Measurements from ENCODE around the gene DPH7.
"Not testable (repeated sequence)": the region's sequence is repeated elsewhere in the genome, so short reads cannot be mapped to it uniquely, and the experiment has no call there.

DPH7 gene

DNA sequence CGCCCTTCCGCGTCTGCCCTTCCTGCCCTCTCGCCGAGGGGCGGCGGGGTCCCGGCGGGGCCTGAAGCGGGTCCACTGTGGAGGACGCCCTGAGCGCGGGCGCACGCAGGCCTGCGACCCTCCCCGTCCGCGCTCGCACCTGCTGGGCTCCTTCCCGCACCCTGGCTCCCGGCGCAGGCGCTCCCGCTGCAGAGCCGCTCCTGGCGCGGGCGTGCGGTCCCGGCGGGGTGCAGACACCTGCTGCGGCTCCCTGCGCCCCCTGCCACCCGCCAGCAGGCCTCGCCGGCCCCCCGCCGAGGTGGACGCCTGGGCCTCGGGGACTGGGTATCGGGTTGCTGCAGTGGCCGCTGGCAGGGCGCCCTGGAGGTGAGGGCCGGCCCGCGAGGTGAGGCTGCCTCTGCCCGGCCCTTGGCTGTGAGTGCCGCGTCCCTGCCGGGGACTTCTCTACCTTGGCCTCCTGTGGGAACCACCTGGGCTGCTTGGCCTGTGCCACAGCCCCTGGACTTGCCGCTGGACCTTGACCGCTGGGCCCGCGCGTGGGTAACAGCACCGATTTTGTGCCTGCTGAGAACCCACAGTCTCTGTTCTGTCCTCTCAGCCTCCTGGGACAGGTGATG, 27.4 kb upstream of the DPH7 start:
- DNase-seq = no peak

DNA sequence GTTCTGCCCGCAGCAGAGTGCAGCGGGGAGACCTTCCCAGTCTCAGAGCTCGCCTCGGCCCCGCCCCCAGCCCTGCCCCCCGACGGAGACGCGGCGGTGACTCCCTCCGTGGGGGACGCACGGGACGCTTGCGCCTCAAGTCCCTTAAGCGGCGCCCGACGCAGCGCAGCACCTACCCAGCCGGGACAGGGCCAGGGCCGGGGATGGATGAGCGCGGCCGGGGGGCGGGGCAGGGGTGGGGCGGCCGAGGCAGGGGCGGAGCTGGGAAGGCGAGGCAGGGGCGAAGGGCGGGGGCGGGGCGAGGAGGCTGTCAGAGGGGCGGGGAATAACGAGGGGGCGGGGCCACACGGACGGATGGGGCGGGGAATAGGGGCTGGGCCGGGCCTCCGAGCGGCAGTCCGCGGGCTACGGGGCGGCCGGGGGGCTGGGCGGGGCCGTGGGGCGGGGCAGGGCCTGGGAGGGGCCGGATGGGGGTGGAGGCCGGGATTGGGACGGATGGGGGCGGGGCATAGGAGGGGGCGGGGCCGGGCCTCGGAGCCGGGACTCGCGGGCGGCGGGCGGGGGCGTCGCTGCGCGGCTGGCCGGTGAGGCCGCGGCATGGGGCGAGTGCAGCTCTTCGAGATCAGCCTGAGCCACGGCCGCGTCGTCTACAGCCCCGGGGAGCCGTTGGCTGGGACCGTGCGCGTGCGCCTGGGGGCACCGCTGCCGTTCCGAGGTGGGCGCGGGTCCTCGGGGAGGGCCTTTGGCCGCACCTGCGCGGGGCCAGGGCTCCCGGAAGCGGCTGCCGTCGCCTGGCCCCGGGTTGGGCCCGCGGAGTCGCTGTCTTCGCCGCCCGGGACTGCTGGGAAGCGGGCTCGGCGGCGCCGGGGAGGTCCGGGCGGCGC, 26.6 kb upstream of the DPH7 start, which contains the start of gene ARRDC1:
ARRDC1 (plus strand) TSS at position 566 of the 884 bp plus-strand sequence; CDS start at position 598, 32 bp downstream.
- peak; percentile 87 for DNase-seq

DNA sequence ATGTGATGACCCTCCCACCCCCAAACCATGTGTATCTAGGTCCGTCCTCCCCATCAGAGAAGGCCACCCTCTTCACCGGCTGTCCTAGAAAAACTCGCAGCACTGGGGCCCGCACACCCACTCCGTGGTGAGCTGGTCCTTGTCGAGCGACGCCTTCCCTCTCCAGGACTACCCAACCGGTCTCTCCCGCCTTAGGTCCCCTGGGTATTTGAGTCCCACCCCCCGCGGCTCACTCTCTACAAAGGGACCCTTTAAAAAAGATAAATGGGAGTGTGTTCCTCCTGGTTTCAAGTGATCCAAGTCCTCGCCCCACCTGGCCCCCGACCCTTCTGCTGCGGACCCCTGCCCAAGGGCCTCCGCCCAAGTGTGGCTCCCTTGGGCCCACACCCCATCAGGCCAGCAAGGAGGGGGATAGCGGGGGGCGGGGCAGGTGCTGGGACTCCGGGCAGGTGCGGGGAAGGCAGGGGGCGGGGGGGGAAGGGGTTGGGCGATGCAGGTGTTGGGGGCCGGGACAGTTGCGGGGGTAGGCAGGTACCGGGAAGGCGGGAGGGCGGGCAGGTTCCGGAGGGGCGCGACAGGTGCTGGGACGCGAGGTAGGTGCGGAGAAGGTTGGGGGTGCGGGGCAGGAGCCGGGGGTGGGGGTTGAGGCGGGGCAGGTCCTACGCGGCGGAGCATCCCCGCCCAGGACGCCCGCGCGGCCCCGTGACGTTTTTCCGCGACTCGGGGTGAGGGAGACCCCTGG, 25.8 kb upstream of the DPH7 start:
- no peak for DNase-seq

DNA sequence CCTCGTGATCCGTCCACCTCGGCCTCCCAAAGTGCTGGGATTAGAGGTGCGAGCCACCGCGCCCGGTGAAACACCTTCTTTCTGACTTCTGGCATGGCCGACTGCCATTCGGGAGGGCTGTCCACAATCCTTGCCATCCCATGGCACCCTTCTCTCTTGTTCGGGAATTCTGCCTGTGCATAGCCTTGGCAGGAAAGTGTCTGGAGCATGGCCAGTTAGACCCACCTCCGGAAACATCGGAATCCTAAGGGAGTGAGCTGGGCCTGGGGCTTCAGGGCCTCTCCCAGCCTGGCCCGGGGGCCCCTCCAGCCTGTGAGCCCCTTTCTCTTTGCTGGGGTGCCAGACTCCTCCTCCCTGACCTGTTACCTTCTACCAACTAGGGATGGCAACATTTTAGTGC, 25.2 kb upstream of the DPH7 start:
- DNase-seq = no peak

DNA sequence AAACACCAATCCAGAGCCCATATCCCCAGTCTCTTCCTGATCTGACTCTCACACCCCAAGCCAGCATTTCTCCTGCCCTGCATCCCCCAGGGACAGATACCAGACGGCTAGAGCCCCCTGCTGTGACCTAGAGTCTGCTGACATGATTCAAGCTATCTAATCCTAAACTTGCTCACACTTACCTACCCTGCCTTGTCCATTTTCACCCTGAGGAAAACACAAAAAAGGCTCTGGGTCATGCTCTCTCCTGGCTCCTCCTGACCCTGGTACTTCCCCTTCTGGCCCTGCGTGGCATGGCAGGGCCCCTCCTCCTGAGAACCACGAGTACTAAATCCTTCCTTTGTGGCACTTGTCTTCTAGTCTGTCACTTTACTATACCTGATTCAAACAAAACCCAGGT, 23.9 kb upstream of the DPH7 start:
- DNase-seq = no peak

DNA sequence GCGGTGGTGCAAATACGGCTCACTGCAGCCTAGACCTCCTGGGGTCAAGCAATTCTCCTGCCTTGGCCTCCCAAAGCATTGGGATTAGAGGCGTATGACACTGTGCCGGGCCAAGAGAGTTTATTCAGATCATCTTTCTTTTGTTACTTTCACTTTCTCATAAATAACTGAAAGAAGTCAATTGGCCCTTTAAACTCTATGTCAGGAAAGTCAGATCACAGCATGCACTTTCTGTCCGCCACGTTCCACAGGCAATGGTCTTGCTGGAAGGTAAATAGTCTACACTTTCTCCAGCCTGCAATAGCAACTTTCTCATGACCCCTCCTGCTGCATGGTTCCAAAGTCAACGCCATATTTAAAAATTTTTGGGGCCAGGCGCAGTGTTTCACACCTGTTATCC, 20.2 kb upstream of the DPH7 start:
- no peak for DNase-seq

DNA sequence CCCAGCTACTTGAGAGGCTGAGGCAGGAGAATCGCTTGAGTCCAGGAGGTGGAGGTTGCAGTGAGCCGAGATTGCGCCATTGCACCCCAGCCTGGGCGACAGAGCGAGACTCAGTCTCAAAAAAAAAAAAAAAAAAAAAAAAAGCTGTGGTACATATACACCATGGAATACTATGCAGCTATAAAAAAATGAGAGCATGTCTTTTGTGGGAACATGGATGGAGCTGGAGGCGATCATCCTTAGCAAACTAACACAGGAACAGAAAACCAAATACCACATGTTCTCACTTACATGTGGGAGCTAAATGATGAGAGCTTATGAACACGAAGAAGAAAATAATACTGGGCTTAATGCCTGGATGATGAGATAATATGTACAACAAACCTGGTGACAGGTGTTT, 17.9 kb upstream of the DPH7 start:
- not testable (repeated sequence) for DNase-seq

DNA sequence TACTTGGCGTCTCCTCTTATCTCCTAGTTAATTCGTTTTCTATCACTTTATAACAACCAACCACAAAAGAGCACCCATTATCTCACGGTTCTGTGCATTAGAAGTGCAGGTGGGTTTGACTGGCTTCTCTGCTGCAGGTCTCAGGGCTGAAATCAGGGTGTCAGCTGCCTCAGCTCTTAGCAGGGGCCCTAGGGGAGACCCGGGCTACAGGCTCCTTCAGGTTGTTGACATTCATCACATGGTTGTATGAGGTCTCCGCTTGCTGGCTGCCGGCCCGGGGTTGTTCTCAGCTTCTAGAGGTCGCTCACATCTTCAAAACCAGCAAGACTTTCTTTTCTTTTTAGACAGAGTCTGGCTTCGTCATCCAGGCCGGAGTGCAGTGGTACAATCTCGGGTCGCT, 14.5 kb upstream of the DPH7 start:
- no peak for DNase-seq

DNA sequence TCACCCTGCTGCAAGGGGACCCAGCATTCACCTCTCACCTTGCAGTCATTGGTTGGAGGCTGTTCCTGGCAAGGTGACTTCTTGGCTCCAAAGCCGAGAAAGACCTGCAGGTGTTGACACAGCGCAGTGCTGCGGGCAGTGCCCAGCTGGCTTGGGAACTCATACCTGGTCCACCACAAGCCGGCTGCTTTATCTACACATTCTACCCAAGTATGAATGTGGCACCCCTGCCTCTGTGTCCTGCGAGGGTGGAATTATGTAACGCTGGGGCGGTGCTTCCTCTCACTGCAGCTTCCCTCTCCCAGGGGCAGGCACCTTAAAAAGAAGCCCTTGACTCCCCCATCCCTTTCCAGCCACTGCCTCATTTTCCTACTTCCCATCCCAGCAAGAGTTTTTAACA, 14.0 kb upstream of the DPH7 start:
- DNase-seq = peak; percentile 49

DNA sequence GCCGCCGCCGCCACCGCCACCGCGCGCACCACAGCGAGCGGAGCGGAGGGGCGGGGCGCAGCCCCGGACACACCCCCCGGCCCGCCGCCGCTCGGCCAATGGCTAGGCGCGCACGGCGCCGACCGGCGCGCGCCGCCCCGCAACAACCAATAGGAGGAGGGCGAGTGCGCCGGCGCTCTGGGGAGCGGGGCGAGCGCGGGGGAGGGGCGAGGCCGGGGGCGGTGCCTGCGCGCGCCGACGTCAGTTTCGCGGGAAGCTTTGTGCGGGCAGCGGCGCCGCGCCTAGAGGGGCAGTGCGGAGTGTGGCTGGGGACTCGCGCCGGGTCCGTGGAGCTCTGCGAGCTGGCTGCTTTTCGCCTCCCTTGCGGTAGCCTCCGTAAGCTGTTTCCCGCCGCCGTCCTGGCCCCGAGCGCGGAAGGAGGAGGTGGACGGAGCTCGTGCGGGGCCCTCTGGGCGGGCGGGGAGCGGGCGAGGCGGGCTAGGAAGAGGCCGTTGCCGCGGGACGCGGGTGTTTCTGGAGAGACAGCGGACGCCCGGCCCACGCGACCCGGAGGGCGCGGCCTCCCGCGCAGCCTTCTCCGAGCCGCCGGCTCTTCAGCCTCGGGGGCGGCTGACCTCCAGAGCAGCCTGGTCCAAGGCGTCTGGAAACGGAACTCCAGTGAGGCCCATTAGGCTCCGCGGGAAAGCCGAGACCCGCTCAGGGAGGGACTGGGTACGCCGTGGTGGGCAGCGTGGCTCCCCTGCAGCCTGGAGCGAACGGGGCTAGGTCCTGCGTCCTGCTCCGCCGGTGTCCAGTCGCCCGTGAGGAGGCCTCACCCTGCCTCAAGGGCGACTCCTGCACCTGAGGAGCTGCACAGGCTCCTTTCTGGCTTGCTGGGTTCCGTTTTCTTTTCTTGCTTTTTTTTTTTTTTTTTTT, 12.0 kb upstream of the DPH7 start, which contains the start of gene ZMYND19:
ZMYND19 (minus strand) TSS at position 44 of the 915 bp plus-strand sequence. CDS start 249 bp downstream, outside the sequence.
- DNase-seq = peak; percentile 82

DNA sequence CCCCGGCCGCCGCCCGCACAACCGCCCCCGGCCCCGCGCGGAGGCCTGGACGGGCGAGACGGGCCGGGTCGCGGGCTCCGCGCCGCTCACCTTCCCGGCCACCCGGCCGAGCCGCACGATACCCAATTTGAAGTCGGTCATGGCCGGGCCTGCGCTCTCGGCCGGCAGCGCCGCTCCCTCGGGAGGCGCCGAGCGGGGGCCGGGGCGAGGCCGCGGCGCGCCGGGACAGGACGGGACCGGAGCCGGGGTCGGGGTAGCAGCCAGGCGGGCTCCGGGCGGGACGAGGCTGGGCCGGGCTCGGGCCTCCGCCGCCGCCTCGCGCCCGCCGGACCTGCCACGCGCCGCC, 11.4 kb upstream of the DPH7 start:
- DNase-seq = no peak

DNA sequence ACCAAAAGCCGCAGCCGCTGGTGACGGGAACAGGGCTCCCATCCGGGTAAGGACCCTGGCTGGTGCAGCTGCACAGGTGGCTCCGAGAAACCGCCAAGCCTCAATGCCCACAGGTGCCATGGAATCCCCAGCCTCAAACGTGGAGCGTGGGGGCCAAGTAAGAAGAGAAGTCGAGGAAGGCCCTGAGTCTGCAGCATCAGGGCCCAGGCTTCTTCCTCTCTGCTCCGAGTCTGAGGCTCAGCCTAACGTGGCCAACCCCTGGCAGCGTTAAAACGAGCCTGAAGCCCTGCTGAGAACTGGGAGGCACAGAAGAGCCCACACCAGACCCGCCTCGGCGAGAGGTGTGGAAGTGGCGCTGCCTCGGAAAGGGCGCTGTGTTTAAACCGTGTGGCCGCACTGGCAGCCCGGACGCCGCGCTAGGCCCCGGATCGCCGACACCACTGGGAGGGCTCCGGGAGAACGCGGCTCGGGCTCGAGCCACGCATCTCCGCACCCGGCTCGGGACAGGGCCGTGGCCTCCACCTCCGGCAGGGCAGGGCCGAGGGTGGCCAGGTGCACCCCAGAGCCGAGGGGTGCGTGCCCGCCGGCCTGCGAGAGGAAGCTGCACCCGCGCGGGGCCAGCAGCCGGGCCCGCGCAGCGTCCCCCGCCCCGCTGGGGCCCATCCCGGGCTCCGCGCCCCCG, 10.9 kb upstream of the DPH7 start:
- no peak for DNase-seq

DNA sequence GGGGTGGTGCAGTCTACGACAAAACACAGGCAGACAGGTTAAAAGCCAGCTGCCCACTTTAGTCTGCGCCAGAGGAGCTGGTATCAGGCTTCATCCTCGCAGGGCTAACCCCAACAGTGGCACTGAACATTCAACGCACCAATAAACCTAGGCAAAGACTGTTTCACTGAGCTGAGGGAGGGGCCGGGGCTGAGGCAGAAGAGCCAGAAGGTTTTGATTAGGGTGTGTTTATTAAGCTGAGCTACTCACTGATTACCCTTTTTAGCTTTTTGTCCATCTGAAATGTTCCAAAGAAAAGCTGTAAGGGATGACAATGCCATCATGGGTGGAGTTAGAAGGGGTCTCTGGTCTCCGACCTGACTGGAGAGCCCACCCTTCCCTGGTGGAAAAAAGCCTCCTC, 10.2 kb upstream of the DPH7 start:
- DNase-seq = no peak

DNA sequence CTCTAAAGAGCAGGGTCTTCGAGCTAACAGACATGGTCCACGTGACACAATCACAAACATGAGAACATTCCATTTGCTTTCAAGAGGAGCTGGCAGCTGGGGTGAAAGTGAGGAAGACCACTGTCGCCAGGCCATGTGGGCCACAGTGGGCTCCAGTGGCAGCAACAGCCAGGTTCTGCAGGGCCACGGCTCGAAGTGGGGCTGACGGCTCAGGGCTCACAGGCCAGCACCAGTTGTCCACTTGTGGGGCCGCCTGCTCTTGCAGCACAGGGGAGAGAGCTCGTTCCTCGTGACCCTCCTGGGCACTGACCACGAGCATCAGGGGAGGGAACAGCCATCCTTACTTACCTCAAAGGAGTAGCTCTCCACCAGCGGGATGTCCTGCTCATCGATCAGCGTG, 9.6 kb upstream of the DPH7 start:
- DNase-seq = no peak

DNA sequence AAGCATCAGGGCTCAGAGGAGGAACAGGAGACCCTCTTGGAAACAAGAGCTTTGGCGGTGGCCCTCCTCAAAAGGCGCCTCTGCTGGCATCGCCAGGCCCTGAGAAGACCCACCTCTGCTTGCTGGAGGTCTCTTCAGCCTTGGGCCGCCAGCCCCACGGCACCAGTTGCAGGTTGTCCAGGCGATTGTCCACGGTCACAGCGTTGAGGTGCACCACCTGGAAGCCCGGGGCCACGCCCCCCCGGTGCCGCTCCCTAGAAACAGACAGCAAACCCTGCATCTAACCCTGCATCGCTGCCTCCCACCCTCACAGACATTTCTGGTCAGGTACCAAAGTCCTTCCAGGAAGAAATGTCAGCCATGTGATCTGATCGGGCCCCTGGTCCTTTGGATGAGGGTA, 8.1 kb upstream of the DPH7 start:
- DNase-seq = no peak

DNA sequence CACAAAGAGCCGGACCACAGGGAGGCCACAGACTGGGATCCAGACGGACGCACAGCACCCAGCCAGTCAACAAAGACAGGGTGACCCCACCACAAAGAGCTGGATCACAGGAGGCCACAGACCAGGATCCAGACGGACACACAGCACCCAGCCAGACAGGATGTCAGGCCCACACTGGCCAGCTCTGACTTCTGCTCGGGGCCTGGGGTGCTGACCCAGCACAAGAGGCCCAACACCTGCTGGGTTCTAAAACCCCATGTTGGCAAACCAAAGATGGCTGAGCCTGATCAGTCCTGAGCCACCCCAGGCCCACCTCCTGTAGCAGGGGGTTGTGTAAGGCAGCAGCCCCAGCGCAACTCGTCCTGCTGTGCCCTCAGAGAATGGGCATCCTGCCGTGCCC, 5.2 kb upstream of the DPH7 start:
- no peak for DNase-seq

DNA sequence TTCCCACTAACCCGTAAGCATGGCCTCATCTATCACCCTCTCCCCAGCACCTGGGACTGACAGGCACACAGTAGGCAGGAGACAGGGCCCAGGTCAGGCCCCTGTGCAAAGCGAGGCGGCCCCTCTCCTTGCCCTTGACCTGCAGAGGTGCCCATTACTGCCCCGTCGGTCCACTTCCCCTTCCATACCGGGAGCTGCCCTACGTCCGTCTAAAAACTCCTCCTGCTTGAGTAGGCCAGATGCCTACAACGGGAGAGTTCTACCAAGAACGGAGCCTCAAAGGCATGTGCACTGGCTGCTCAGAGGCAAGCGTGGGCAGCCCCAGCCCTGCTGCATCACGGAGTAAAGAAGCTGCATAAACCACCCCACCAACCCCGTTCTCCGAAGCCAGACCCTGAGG, 4.6 kb upstream of the DPH7 start:
- DNase-seq = no peak

DNA sequence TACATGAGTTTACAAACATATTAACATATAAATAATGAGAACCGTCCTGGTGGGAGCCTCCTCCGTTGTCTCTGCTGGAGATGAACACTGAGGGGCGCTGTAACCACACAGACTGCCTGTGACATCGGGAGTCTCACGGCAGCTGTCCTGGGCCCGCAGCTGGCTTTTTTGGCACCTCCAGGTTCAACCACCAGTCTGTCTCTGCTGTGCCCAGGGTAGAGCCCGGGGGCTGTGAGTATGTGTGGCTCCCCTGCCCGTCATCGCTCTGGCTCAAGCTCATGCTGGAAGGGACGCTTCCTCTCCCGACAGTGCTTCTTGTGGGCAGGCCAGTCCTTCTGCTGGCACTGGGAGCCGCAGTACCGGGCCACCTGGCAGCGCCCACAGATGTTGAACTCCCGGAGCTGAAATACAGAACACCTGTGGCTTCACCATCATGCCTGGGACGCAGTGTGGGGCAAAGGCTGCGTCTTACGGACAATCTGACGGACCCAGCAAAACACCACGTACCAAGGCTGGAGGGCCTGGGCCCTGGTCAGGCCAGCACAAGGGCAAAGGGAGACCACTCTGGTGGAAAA, 3.6 kb upstream of the DPH7 start:
- no peak for DNase-seq

DNA sequence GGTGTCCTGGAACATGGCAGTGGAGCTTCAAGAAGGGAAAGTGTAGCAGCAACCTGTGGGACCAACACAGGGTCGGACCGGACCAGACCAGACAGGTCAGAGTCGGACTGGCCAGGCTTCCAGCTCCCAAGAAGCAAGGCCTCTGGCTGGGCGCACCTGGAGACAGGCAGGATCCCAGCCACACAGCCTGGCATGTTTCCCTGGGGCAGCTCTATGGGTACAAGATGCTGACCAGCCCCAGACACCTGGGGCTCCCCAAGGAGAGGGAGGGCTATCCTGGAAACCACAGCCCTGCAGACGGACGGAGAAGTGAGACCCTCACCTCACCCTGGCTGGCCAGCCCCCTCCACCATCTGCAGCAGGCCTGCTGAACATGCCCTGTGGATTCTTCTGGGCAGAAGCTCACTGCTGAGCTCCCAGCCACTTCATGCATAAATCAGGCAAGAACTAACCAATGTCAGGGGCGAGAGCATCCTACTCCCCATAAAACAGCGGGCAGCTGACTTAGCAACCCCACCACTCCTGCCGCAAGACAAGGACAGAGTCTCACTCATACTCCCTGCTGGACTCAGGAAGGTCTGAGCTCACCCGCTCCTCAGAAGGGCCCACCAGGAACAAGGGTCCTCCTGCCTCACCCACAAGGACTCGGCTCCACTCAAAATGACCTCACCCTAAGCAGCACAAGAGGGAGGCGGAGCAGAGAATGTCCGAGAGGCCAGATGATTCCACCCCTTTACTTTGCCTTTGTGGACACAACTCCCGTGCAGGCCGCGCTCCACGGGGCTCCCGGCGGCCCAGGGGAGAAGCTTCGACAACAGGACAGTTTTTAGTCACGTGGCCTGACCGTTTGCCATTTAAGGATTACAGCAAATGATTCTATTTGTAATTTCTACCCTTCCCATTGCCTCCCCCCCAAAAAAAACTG, 2.9 kb upstream of the DPH7 start:
- no peak for DNase-seq

DNA sequence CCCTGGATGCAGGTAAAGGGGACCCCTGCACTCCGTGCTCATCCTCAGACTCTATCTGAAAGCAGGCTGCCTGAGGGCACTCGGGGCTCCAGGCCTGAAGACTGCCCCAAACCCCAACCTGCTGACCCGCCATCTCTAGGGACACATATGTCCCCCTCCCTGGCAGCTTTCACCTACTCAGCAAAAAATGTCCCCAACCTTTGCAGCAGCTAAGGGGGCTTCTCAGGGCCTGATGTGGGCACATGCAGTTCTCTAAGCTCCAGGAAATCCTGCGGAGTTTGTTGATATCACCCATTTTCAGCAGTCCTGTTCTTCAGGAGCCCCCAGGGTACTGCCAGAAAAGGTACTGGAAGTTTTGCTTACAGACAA, 2.2 kb upstream of the DPH7 start:
- no peak for DNase-seq

Data from NCI-H2029 (cell line).